ENCODE results near the gene OXGR1.
"Not testable (repeated sequence)": the region's sequence is repeated elsewhere in the genome, so short reads cannot be mapped to it uniquely, and the experiment has no call there.

OXGR1 gene

DNA sequence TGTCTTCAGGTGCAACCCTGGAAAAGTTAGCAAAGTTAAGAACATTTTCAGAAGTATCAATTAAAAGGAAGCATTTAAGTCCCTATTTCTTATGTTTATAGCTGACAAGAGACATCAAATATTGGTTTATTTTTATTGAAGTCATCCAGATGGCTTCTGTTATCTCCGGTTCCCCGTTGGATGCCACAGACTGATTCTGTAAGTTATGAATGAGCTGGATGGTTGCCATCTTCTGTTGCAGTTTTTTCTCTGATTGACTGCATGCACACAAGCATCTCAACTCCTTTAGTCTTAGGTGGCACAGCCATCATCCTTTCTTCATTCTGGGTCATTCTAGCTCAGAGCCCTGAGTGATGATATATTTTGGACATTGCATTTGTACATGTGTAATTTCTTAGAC lies 10.6 kb upstream of the OXGR1 start:
- DNase-seq: no peak

DNA sequence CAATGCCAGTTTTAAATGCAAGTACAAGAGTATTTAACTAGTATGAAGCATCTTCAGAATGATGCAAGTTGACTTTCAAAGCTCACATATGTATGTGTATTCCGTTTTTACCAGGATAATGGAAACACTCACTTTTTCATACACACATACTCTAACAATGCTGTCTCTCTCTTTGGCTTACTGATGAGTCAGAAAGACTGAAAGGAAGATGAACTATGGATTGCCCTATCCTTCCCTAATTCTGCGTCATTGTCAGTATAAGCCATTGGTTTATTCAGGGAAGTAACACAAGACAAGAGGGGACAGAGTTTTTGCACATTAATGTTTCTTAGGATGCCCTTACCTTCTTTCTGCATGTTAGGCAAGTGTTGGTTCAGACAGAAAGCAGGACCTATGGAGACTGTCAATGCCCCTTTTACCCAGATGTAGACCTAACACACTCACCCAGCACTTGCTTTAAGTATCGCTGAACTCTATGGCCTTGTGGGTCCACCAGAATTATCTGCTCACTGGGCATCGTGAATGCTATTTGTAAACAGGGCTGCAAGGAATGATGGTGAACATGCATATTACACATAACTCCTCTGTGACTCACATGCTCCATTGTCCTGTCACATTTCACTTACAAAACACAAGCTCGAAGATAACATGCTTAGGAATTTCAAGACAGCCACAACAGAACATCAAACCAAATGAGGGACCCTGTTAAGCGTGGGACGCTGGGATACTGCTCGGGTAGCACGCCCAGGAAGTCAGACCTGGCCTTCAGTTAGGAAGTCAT lies 10.0 kb upstream of the OXGR1 start:
- no peak for DNase-seq

DNA sequence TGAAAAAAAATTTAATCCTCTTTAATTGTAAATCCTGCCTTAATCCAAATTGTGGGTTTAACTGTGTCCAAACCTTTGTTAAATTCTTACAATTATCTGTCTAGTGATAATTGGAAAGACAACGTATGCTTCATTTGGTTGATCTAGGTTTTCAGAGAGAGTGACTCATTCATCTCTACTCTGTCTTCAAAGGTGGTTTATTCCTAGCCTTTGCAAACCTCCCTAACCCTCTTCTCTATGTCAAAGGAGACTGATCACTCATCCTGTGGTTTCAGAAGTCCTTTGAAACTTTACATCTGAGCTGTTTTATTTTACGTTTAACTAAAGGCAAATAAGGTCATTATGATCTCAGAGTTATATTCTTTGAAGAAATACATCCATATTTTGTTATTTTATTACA lies 8.8 kb upstream of the OXGR1 start:
- no peak for DNase-seq

DNA sequence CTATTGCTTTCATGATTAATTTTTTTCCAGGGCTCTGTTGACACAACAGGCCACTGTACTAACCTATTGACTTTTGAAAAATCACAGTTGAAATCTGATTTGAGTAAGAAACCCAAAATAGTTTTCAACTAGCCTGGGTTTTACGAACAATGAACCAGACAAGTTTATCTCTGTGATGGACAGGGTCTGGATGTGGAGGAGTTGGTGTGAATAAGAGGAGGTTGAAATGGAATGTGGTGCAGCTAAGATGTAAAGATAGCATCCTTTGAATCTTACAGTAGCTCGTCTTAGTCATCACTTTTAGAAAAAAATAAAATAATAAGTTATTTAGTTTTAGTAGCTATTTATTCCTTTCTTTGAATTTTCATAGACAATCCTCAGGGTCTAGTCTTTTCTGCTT lies 8.3 kb upstream of the OXGR1 start:
- DNase-seq: no peak

DNA sequence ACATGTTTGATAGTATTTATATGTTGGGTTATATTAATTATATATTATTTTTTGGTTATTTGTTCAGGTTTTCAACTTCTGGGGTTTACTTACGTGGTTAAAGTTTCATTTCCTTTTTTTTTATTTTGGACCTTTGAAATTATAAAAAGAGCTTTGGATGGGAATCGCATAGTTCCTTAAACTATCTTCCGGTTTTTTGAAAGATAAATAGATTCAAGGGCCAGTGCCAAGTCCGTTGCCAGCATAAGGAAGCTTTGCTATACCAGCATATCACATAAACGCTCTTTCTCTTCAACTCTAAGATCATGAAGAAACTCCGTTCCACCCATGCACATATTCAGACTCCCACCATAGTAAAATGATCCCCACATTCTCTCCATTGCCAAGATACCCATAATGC lies 7.4 kb upstream of the OXGR1 start:
- DNase-seq: no peak

DNA sequence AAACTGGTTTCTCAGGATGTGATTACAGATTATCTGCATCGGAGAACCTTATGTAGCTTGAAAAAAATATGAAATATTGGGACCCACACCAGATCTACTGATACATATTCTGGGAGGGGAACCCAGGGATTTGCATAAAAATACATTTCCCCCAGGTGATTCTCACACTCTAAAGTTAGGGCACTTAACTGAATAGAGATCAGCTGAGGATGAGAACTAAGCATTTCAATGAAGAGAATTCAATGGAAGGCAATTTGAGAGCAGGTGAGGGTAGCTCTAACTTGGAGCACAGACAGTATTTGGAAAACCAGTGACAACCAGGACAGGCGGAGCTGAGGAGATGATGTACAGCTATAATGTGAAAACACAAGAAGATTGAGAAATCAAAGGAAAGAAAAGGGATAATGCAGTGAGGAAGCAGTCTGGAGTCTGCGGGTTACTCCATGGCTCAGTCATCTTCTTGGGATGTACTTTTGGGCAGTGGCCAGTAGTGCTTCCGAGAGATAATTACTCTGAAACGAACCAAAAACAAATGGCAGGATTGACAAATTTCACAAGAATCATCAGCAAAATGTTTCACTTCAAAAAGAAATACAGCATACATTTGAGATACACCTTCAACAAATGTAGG lies 6.1 kb upstream of the OXGR1 start:
- DNase-seq: no peak

DNA sequence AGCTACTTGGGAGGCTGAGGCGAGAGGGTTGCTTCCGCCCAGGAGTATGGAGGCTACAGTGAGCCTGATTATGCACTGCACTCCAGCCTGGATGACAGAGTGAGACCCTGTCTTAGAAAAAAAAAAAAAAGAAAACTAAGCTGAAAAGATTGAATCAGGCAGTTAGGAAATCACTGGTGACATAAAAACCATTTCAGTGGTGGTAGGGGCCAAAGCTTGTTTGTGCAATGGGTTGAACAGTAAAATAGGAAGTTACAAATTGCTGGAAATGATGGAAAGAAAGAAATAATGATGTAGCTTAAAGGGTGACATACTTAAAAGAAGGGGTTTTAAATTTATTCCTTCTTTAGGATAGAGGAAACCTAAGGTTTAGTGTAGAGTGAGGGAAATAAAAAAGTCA lies 4.8 kb upstream of the OXGR1 start:
- no peak for DNase-seq

DNA sequence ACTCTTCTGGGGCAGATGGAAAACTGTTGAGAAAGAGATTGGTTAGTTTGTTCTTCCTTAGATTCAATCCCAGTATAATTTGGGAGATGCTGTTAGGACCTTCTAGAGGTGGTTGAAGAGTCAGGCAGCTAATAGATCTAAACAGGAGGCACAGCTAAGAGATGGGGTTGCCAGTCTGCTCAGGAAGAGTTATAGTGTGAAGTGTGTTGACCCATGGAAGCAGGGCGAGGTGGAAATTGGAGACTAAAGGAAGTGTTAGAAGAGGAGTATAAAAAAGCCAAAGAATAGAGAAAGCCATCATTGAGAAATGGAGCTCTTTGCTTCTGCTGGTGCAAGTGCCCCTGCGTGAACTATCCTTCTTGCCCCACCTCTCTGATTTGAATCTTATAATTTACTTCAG lies 3.8 kb upstream of the OXGR1 start:
- no peak for DNase-seq

DNA sequence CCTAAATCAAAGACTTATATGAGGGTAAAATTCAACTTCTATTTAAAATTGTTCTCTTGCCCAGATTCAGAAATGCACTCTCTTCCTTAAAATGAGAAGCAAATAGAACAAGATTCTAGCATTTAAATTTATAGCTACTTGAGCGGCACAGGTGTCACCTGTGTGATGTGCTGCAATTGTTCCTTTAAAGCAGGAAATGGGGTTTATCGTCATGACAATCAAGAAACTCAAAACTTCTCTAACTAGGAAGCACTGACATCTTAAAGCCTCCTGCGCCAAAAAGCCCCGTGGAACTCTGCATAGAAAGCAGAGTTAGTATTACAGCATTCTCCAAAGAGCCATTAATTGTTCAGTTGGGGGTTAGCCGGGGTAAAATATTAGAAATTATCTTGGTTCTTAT lies 2.6 kb upstream of the OXGR1 start:
- DNase-seq: no peak

DNA sequence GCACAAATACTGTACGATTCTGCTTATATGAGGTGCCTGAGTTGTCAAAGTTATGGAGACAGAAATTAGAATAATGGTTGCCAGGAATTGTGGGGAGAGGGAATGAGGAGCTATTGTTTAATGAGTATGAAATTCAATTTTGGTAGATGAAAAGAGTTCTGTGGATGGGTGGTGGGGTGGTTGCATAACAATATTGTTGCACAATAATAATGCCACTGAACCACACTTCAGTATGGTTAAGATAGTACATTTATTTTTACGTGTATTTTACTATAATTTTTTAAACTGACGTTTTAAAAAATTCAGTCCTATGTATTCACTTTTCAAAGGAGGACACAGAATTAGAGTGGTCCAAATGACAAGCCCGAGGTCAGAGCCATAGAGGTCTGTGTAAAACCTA lies 1.8 kb upstream of the OXGR1 start:
- no peak for DNase-seq

DNA sequence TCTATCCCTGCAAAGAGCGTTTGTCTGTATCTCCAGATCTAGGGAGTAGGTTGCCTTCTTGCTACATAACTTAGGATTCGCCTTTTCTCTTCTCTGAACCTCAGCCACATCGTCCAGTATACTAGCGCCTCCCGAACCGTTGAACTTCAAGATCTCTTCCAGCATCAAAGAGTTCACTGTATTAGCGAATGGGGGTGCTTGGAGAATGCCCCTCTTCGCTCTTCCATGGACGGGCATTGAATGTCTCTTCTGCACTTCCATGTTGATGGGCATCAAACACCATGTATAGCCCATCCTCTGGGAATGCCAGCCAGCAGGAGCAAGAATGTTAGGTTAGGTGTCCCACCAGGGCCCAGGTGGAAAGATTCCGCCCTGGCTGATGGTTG lies 575 bp upstream of the OXGR1 start:
- no peak for DNase-seq

DNA sequence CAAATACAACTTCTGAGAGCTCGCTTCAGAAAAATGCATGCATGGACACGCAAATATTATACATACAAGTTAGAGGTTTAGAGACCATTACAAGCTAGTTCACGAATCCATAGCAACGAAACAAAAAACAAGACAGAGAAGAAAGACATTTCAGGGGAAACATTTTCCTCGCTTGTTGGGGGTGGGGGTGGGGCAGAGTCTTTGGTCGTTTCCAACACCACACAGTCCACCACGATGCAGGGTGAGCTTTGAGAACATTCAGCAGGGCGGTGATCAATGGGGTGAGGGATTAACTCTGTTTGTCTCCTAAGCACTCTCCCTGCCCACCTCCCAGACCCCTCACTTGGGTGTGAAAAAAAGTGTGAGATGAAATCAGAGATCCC lies 651 bp downstream of the OXGR1 start:
- DNase-seq: no peak

DNA sequence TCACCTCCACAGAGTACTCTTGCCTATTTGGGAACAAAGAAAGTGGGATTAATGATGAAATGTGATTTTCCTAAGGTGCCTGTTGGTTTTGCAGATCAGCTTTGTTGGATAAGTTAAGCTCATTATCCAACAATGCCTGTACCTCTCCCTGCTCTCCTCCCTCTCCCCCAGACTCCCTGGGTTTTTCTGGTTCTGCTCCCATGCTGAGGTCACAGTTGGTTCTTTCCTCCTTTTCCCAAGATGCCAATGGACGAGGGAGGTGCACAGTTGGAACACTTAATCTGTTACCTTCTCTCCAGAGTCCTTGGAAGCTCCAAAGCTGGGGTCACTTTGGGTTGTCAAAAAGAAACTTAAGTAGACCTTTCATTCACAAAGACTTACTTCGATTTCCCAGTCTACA lies 1.6 kb downstream of the OXGR1 start:
- no peak for DNase-seq

DNA sequence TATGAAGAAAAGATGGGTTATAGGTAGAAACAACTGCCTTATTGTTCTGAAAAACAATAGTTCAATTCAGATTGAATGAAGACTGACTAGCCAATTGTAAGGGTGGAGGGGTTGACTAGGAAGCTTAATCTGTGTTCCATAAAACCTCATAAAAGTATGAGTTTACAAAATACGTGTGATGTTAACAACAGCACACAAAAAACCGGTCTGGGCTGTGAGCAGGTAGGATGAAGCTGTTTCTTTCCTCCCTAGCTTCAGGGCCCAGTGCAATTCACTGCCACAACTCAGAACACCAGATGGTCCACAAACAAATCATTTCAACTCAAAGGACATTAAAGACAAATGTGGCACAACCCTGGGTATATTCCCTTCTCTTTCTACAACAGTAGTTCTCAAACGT lies 3.2 kb downstream of the OXGR1 start:
- no peak for DNase-seq

DNA sequence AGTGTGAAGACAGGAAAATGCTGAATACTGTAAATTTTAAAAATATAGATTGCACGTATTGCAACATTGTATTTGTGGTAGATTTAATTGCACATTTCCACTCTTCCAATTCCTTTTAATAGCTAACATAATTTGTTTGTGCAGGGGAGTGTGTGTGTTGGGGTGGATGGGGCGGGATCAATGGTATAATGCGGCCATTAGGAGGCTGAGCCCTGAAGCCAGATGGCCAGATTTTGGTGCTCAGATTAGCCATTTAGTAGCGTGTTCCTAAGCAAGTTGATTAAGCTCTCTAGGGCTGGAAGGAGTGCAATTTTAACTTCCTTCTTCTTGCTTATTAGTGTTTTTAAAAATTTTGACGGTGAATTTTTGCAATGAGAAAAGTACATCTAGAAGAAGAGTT lies 5.8 kb downstream of the OXGR1 start:
- DNase-seq: no peak

DNA sequence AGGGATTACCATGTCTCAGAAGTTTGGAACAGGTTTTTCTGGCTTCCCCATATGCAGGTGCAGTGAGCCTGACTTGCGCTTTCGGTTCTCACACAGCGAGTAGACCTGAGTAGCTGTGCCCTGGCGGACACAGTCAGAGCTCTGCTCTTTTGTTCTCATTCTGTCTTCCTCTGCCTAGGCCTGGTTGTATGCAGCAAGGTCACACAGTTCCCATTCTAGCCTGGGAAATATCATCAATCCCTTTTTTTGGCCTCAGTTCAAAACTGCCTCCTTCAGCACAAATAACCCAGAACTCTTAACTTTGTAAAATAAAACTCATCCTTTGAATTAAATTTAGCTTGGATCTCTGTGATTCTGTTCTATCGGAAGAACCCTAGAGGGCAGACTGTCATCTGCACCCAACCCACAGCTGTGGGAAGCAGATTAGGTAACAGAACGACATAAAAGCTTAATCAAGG lies 10.2 kb downstream of the OXGR1 start:
- DNase-seq: no peak

DNA sequence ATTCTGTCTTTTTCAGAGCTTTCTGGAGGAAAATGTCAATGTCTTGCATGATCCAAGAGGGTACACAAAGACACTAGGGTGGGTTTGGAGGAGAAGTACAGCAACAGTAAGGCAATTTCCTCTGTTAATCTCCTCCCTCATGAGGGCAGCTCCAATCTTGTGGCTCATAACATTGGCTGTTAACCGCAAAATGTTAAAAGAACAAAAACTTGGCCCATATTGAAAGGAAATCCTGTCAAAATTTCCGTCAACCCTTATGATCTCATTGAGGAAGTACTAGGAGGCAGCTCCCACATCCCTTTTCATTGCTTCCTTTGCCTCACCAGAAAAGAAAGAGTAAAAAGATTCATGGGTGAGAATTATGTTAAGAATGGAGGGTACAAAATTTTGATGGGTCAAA lies 11.6 kb downstream of the OXGR1 start:
- DNase-seq: no peak

DNA sequence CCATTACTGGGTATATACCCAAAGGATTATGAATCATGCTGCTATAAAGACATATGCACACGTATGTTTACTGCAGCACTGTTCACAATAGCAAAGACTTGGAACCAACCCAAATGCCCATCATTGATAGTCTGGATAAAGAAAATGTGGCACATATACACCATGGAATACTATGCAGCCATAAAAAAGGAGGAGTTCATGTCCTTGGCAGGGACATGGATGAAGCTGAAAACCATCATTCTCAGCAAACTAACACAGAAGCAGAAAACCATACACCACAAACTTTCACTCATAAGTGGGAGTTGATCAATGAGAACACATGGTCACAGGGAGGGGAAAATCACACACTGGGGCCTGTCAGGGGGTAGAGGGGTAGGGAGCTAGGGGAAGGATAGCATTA lies 14.4 kb downstream of the OXGR1 start:
- not testable (repeated sequence) for DNase-seq

DNA sequence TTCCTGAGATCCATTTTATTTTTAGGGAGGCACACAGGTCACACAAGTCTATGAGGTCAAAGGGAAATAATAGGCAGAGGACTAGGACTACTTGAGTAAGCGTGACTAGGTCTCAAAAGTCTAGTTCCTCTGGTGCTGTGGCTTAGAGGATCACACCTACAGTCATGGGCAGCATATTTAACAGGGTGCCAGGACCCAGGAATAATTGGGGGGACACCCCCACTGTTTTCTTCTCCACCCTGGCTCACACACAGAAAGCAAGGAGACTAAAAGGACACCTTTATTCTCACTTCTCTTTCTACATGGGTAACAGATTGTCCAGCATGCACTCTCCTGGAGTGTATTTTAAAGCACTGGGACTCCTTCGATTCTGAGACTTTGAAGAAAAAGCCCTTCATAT lies 26.2 kb downstream of the OXGR1 start:
- no peak for DNase-seq

DNA sequence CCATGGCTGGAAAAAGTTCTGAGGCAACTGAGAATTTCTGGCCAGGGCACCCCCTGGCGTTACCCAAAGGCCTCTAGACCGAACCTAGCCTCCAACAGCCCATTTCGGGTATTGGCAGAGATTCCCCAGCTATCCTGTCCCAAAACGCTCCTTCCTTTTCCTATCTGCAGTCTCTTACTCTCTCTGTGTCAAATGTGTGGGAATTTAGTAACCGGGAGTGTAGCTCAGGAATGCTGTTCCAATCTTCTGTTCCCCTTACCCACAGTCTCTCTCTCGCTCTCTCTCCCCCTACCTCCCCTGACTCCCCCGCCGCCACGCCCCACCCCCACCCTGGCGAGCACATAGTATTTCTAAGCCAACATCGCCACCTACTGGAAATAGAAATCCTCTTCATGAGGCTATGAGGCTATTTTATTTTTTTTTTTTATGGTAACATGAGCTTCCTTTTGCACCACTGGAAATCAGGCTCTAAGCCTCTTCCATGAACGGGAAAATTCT lies 27.0 kb downstream of the OXGR1 start:
- no peak for DNase-seq

DNA sequence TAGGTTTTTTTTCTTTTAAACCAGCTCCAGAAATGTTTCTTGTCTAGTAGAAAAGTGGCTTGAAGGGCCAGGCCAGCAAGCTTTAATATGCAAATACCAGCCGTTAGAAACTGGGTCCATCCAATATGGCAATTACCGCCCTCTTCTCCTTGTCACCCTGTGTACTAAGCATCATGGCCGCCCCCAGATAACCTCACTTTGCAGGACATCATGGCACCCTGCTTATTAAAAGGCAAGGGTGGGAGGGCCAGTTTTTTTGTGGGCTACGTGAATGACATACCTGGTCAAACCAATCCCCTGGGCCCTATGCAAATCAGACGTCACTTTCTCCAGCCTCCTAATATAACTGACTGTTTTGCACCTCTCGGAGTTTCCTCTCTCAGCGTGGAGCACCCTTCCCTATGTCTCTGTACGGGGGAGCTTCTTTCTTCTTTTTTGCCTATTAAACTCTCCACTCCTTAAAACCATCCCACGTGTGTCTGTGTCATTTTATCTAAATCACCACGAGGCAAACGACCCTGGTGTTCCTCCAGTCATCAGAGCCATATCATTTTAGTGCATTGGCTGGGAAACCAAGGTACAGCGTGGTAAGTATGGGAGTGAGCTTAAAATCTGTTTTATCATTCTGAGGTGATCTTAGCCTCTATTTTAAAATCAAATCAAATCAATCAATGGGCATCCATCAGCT lies 27.7 kb downstream of the OXGR1 start:
- DNase-seq: no peak

DNA sequence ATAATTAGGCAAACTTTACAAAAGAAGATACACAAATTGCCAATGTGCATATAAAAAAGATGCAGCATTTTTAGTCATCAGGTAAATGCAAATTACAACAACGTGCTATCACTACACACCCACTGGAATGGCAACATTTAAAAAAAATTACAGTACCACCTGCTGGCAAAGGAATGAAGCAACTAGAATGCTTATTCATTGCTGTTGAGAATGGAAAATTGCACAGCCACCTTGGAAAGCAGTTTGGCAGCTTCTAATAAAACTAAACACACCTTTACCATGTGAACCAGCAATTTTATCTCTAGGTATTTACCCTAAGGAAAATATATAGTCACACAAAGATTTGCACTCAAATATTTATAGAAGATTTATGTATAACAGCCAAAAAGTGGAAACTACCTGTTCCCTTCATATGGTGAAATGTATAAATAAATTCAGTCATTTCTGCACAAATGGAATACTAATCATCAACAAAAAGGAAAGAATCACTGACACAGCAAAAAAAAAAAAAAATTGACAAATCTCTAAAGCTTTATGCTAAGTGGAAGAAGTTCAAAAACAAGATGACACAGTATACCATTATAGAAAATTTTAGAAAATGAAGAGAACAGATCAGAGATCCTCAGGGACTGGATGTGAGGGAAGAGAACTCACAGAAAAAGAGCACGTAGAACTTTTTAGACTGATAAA lies 30.3 kb downstream of the OXGR1 start:
- DNase-seq: no peak

DNA sequence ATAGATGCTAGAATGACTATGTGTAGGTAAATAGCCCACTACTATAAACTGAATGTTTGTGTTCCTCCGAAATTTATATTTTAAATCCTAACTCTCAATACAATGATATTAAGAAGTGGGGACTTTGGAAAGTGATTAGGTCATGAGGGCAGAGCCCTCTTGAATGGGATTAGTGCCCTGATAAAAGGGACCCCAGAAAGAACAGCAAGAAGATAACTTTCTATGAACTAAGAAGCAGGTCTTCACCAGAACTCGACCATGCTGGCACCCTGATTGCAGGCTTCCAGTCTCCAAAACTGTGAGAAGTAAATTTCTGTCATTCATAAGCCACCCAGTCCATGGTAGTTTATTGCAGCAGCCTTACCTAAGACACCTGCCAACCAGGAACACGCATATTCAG lies 33.9 kb downstream of the OXGR1 start:
- DNase-seq: no peak

Measured in activated CD4-positive, alpha-beta T cell treated with anti-CD3 and anti-CD28 coated beads, Interleukin-2, amount 50 U/mL, for 16 hours (primary cell).